ENCODE results near the gene SPG11. TPM values are rescaled to one million over a fixed set of nuclear protein-coding genes. Genes with fewer than 3 reads are reported as not detected.
"Not testable (repeated sequence)": the region's sequence is repeated elsewhere in the genome, so short reads cannot be mapped to it uniquely, and the experiment has no call there.

SPG11 gene
- total and polyA plus RNA-seq, 4 donors, result 17.3 to 65.3 (median 31.3) TPM

DNA sequence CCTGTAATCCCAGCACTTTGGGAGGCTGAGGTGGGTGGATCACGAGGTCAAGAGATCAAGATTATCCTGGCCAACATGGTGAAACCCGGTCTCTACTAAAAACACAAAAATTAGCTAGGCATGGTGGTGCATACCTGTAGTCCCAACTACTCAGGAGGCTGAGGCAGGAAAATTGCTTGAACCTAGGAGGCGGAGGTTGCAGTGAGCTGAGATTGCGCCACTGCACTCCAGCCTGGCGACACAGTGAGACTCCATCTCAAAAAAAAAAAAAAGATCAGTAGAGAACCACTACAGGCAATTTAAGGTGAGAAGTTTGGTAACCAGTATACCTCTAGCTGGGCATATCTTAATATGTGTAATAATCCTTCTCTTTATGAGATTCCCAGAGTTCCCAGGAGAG, 118.7 kb downstream of the SPG11 start:
- DNase-seq (ENCODE audit: low spot score); H3K27ac ChIP-seq (ENCODE audit: low read depth in 1 of 2, low read length in 2 of 2); H3K9ac ChIP-seq (ENCODE audit: low read depth in 1 of 2, low read length in 2 of 2); H3K9me3 ChIP-seq (ENCODE audit: control insufficient read depth in 4 of 4, low read length in 3 of 4); H3K27me3 ChIP-seq (ENCODE audit: control insufficient read depth in 4 of 4, insufficient read depth in 4 of 4, low read length in 3 of 4); H3K36me3 ChIP-seq (ENCODE audit: control insufficient read depth in 4 of 4, insufficient read depth in 3 of 4, low read depth in 1 of 4, low read length in 3 of 4); H3K4me3 ChIP-seq (ENCODE audit: low read depth in 1 of 3, low read length in 3 of 3): not testable (repeated sequence)
- 87% methylated on average over 5 of the region's 5 CpGs for WGBS
- peaks cover 6 to 14% (median 8%) of the 10 kb centered on the region in 4 donors for H3K4me1 ChIP-seq (ENCODE audit: control insufficient read depth in 4 of 4, insufficient read depth in 4 of 4, low read length in 3 of 4)

DNA sequence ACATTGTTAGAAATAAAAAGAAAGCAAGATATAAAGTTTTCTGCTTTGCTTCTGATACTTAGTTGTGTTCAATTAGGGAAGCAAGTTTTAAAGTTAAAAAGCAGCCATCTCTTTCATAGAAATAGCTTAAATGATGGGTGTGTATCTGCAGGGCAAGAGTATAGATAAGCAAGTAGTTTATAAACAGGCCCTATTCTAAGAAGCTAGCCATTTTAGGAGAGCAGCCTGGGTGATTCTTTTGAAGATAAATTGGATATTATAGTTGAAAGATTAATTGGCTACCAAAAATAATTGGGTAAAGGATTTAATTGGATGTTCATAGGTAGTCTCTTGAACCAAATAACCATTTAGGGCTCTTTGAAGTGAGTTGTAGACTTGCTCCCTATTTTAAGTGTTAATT, 120.9 kb downstream of the SPG11 start:
- H3K4me3 ChIP-seq (ENCODE audit: low read depth in 1 of 3, low read length in 3 of 3), result no peak overlapping the region
- no peak overlapping the region for H3K9ac ChIP-seq (ENCODE audit: low read depth in 1 of 2, low read length in 2 of 2)
- peaks cover 0 to 5% (median 0%) of the 10 kb centered on the region in 4 donors for H3K36me3 ChIP-seq (ENCODE audit: control insufficient read depth in 4 of 4, insufficient read depth in 3 of 4, low read depth in 1 of 4, low read length in 3 of 4)
- TF ChIP-seq JUND (IDR thresholded peaks at IDR 0.05) (no peak), YY1 (IDR thresholded peaks at IDR 0.05) (no peak), NR2F2 (IDR thresholded peaks at IDR 0.05) (no peak), HNF4A (conservative IDR thresholded peaks at IDR 0.05) (no peak), SP1 (IDR thresholded peaks at IDR 0.05) (no peak), RXRA (IDR thresholded peaks at IDR 0.05) (no peak), RAD21 (IDR thresholded peaks at IDR 0.05) (no peak), TAF1 (conservative IDR thresholded peaks at IDR 0.05) (no peak), GABPA (IDR thresholded peaks at IDR 0.05 in 1 of 2, conservative IDR thresholded peaks at IDR 0.05 in 1 of 2) (no peak), FOXA2 (IDR thresholded peaks at IDR 0.05) (no peak), FOXA1 (IDR thresholded peaks at IDR 0.05) (no peak), HNF4G (IDR thresholded peaks at IDR 0.05) (no peak)
- TF ChIP-seq, protein P1, sequence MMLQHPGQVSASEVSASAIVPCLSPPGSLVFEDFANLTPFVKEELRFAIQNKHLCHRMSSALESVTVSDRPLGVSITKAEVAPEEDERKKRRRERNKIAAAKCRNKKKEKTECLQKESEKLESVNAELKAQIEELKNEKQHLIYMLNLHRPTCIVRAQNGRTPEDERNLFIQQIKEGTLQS (IDR thresholded peaks at IDR 0.05), result no peak
- TF ChIP-seq, protein P2, sequence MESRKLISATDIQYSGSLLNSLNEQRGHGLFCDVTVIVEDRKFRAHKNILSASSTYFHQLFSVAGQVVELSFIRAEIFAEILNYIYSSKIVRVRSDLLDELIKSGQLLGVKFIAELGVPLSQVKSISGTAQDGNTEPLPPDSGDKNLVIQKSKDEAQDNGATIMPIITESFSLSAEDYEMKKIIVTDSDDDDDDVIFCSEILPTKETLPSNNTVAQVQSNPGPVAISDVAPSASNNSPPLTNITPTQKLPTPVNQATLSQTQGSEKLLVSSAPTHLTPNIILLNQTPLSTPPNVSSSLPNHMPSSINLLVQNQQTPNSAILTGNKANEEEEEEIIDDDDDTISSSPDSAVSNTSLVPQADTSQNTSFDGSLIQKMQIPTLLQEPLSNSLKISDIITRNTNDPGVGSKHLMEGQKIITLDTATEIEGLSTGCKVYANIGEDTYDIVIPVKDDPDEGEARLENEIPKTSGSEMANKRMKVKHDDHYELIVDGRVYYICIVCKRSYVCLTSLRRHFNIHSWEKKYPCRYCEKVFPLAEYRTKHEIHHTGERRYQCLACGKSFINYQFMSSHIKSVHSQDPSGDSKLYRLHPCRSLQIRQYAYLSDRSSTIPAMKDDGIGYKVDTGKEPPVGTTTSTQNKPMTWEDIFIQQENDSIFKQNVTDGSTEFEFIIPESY (IDR thresholded peaks at IDR 0.05), result no peak
- TF ChIP-seq, protein P3, sequence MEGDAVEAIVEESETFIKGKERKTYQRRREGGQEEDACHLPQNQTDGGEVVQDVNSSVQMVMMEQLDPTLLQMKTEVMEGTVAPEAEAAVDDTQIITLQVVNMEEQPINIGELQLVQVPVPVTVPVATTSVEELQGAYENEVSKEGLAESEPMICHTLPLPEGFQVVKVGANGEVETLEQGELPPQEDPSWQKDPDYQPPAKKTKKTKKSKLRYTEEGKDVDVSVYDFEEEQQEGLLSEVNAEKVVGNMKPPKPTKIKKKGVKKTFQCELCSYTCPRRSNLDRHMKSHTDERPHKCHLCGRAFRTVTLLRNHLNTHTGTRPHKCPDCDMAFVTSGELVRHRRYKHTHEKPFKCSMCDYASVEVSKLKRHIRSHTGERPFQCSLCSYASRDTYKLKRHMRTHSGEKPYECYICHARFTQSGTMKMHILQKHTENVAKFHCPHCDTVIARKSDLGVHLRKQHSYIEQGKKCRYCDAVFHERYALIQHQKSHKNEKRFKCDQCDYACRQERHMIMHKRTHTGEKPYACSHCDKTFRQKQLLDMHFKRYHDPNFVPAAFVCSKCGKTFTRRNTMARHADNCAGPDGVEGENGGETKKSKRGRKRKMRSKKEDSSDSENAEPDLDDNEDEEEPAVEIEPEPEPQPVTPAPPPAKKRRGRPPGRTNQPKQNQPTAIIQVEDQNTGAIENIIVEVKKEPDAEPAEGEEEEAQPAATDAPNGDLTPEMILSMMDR (IDR thresholded peaks at IDR 0.05; ENCODE audit: low read depth, low read length, missing input control), result no peak
- TF ChIP-seq, protein P4, sequence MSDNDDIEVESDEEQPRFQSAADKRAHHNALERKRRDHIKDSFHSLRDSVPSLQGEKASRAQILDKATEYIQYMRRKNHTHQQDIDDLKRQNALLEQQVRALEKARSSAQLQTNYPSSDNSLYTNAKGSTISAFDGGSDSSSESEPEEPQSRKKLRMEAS (IDR thresholded peaks at IDR 0.05), result no peak
- TF ChIP-seq, protein P5, sequence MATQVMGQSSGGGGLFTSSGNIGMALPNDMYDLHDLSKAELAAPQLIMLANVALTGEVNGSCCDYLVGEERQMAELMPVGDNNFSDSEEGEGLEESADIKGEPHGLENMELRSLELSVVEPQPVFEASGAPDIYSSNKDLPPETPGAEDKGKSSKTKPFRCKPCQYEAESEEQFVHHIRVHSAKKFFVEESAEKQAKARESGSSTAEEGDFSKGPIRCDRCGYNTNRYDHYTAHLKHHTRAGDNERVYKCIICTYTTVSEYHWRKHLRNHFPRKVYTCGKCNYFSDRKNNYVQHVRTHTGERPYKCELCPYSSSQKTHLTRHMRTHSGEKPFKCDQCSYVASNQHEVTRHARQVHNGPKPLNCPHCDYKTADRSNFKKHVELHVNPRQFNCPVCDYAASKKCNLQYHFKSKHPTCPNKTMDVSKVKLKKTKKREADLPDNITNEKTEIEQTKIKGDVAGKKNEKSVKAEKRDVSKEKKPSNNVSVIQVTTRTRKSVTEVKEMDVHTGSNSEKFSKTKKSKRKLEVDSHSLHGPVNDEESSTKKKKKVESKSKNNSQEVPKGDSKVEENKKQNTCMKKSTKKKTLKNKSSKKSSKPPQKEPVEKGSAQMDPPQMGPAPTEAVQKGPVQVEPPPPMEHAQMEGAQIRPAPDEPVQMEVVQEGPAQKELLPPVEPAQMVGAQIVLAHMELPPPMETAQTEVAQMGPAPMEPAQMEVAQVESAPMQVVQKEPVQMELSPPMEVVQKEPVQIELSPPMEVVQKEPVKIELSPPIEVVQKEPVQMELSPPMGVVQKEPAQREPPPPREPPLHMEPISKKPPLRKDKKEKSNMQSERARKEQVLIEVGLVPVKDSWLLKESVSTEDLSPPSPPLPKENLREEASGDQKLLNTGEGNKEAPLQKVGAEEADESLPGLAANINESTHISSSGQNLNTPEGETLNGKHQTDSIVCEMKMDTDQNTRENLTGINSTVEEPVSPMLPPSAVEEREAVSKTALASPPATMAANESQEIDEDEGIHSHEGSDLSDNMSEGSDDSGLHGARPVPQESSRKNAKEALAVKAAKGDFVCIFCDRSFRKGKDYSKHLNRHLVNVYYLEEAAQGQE (IDR thresholded peaks at IDR 0.05), result no peak
- no peaks in the 10 kb centered on the region for H3K27me3 ChIP-seq (ENCODE audit: control insufficient read depth in 4 of 4, insufficient read depth in 4 of 4, low read length in 3 of 4)
- DNase-seq (ENCODE audit: low spot score), result no peak
- no peak overlapping the region for H3K27ac ChIP-seq (ENCODE audit: low read depth in 1 of 2, low read length in 2 of 2)
- H3K9me3 ChIP-seq (ENCODE audit: control insufficient read depth in 4 of 4, low read length in 3 of 4), result no peaks in the 10 kb centered on the region
- peaks cover 9 to 26% (median 18%) of the 10 kb centered on the region in 4 donors for H3K4me1 ChIP-seq (ENCODE audit: control insufficient read depth in 4 of 4, insufficient read depth in 4 of 4, low read length in 3 of 4)
